HG02763 (cell line): ENCODE data around the gene MAPK1.
"Not testable (repeated sequence)": the region's sequence is repeated elsewhere in the genome, so short reads cannot be mapped to it uniquely, and the experiment has no call there.

ENCODE experiments used
- ATAC-seq: cut with Tn5 transposase; IDR thresholded peaks from one replicate; pipeline ENCODE4 v1.9.1; 2021; ENCODE audit warnings: mild to moderate bottlenecking, moderate library complexity; ENCODE audit not compliant: unreplicated experiment

The MAPK1 gene

DNA sequence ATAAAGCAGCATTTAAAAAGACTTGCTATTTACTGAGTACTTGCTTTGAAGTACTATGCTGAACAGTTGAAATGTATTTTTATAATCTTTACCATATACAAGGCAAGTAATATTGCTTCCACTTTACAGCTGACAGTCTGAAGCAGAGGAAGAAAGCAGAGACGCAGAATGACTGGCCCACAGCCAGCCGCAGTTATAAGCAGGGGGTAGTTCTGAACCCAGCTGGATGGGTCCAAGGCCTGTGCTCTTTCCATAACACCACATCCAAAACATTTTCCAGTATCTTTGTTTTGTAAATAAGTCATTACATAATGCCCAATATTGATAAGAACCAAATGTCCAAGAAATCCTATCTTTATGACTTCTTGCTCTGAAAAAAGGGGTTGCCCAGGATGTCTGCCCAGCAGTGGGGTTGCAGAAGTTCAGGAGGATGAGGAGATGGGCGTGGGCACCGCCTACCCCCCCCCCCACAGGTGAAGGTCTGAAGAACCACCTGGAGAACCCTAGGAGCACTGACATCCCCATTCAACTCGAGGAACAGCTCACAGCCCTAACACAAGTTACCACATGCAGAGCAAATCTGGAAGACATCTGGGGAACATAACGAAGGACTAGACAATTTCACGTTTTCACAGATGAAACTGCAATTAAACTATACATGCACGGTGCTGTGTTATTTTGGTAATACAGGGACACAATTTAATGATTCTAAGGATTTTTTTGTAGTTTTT is 107.6 kb downstream of the MAPK1 start:
- ATAC-seq, result no peak

DNA sequence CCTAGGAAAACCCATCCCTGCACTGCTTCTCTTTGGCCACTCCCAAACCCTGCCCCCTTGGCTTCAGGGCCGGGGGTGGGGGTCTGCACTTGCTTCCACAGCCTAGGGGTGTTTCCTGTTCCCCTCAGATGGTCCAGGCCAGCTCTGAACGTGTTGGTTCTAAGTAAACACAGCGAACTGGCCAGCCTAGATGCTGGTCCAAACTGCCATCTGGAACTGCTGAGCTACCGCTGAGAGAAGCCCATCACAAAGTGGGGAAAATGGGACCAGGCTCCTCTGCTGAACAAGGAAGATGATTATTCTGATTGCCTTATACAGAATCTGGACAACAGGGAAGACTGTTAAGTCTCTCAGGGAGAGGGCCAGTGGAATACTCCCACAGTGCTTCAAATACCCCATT is 108.4 kb downstream of the MAPK1 start:
- ATAC-seq, result no peak

DNA sequence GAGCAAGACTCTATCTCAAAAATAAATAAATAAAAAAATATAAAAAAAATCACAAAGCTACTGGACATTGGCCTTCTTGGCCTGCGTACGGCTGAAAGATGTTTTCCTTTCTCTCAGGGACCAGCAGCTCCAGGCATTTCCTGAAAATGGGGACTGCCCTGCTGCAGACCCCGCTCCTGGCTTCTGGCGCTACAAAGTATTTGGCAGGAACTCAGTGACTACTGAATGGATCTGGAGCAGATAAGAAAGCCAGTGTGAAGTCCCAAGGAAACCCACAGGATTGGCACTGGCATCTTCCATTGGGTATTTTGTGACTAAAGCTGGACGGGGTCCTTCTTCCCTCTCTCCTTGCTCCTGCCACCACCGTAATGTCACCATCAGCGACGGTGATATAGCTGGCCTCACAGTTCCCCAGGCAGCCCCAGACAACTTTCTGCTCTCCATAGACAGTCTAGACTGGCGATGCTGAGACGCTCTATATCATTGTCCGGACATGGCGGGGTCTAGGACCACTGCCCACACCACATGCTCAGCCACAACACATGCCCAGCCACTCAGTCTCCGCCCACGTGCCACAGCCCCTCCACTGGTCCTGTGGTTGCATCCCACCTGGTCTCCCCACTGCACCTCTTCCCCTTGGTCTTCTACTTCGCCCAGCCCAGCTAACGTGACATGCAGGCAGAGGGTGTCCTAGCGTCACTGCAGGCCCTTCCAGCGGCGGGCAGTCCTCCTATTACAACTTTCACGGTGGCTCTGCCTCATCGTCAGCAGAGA is 109.2 kb downstream of the MAPK1 start:
- ATAC-seq, result no peak

DNA sequence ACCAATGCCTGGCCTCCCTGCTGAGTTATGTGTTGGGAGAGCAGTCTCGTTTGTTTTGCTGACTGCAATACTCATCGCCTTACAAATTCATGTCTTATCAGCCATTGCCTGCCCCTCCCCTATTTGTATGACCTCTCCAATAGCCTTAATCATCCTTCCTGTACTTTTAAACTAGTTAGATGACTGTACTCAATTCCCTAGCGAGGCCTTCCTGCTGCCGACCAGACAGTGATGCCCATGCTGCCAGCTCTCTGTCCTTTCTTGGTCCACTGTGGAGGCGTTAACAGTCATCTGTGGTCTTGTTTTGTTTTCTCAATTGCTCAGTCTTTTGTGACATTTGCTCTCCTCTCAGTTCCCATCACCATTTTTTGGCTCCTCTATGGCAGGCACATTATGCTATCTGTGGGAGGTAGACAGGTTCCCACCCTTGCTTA is 111.6 kb downstream of the MAPK1 start:
- no peak for ATAC-seq

DNA sequence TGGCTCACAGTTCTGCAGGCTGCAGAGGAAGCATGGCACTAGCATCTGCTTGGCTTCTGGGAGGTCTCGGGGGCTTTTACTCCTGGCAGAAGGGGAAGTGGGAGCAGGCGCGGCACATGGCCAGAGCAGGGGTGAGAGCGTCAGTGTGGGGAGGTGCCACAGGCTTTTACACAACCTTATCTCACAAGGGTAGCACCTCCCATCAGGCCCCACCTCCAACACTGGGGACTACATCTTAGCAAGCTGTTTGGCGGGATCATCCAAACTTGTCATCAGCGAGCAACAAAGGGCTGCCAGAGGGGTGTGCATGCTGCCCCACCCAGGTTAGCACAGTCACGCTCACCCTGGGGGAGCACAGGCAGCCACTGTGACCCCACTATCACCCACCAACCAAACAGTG is 112.9 kb downstream of the MAPK1 start:
- ATAC-seq, result no peak

DNA sequence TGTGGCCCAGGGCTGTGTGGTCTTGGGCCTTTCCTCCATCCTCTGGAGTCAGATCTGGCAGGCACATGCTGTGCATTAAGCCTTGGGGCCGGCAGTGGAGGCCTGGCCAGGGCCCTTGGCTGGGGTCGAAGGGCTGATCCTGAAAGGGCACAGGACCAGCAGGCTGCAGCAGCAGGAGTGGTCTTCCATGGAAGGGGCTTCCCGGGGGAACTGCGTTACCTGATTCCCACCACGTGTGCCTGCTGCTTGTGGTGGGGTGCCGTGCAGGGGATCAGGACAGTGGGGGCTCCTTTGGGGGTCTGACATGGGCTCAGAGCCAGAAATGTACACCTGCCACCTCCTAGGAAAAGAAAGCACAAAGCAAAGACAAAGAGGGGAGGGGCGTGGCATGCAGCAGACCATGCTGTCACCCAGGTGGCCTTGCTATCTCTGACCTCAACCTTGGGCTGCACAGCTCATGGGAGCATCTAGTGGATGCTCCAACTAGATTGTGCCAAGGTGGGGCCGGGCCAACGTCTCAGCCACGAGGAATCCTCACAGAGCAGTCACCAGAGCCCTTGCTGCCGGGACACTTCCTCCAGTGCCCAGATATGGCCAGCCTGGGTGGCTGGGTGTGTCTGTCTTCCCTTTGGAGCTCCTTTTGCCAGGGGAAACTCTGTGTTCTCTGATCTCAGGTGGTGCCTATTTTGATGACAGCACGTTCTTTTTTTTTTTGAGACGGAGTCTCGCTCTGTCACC is 113.9 kb downstream of the MAPK1 start:
- no peak for ATAC-seq

DNA sequence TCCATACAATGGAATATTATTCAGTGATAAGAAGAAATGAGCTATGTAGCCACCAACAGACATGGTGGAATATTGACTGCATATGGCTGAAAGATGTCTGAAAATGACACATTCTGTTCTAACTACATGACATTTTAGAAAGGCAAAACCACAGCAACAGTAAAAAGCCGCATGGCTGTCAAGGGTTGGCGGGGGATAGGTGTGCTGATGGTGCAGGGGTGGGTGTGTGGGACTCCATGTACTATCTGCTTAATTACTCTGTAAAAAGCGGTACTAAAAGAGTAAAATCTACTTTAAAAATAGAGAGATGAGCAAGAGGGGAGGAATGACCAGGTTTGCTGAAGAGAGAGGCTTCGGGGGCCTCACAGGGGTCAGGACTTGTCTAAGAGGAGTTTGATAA is 115.2 kb downstream of the MAPK1 start:
- ATAC-seq, result no peak

DNA sequence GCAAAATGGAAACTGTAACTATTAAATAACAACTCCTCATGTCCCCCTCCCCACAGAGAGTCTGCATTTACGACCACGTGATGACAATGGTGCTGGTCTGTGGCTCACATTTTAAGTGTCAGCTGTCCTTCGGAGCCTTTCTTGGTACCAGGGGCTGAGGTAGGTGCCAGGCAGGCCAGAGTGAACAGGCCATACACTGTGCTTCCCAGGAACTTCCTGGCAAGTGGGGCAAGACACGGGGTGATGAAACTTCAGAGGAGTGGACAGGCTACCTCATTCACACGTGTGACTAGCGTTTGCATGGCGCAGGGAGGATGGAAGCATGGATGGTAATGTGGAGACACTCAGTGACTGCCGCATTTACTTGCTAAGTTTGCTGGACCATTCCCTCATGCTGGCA is 121.5 kb downstream of the MAPK1 start:
- no peak for ATAC-seq

DNA sequence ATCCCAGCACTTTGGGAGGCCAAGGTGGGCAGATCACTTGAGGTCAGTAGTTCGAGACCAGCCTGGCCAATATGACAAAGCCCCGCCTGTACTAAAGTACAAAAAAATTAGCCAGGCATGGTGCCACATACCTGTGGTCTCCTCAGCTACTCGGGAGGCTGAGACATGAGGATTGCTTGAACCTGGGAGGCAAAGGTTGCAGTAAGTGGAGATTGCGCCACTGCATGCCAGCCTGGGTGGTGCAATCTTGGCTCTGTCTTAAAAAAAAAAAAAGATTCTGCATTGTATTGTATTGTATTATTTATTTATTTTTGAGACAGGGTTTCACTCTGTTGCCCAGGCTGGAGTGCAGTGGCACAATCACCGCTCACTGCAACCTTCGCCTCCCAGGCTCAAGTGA is 122.5 kb downstream of the MAPK1 start:
- not testable (repeated sequence) for ATAC-seq

DNA sequence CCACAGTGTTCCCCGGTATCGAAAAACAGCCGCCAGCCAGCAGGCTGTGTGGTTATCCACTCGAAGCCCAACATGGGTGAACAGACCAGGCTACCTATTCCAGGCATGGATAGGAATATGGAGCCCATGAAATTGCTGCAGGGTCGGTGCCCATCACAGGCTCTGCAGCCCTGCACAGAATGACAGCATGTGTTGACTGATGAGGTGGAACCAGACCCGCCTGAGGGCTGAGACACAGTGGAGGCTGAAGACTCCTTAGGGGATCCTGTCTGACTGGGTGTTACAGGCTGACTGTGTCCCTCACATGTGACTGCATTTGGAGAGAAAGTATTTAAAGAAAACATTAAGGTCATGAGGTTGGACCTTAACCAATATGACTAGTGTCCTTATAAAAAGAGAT is 125.7 kb downstream of the MAPK1 start:
- no peak for ATAC-seq

DNA sequence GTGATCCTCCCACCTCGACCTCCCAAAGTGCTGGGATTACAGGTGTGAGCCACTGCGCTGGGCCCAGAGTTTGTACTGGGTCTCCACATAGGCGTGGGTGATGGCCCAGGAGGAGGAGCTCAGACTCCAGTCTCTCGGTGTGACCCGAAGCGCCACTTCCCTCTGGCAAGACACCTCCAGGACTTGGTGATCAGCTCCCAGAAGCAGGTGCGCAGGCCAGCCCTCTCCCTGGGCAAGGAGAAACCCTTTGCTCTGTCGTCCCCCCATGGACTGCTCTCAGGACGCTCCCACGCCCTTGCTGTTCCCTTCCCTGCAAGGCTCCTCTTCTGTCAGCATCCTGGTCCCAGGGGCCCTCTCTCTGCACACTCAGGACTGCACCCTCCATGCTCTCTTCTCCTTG is 126.4 kb downstream of the MAPK1 start:
- ATAC-seq, result no peak

DNA sequence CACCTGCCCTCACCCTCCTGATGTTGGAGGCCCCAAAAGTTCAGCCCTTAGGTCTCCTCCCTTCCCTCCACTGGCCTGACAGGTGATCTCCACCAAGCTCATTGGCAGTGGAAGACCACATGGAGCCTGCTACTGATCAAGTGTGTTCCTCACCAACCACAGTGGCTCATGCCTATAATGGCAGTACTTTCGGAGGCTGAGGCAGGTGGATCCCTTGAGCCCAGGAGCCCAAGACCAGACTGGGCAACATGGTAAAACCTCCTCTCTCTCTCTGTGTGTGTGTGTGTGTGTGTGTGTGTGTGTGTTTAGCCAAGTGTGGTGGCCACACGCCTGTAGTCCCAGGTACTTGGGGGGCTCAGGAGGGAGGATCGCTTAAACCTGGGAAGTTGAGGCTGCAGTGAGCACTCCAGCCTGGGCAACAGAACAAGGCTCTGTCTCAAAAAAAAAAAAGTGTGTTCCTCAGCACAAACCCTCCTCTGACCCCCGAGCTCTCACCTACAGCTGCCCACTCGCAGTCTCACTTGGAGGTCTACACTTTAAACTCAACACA is 127.5 kb downstream of the MAPK1 start:
- no peak for ATAC-seq

DNA sequence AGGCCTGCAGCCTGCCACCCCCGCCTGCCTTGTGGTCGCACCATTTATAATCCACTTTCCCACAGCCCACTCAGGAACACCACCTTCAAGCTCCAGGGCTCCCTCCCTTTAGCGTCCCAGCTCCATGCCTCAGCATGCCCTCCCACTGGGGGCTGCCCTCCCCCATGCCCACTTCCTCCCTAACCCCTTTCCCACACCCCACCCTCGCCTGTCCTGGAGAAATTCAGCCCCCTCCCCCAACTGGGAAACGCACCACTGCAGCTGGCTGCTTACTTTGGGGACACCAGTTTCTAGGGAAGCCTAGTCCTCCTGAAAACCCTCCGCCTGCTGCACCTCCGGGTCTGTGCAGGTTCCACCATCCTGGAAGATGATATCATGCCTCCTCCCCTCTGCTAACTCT is 128.5 kb downstream of the MAPK1 start:
- ATAC-seq, result no peak

DNA sequence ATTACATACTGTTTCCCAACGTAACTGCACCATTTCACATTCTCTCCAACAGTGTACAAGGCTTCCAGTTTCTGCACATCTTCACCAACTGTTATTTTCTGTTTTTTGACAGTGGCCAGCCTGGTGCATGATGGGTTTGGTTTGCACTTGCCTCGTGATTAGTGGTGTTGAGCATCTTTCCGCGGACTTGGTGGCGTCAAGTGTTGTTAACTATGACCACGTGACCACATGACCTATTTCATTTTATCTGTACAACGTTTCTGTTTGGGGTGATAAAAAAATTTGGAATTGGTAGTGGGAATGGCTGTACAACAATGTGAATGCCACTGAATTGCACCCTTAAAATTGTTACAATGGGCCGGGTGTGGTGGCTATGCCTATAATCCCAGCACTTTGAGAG is 129.4 kb downstream of the MAPK1 start:
- ATAC-seq, result no peak

DNA sequence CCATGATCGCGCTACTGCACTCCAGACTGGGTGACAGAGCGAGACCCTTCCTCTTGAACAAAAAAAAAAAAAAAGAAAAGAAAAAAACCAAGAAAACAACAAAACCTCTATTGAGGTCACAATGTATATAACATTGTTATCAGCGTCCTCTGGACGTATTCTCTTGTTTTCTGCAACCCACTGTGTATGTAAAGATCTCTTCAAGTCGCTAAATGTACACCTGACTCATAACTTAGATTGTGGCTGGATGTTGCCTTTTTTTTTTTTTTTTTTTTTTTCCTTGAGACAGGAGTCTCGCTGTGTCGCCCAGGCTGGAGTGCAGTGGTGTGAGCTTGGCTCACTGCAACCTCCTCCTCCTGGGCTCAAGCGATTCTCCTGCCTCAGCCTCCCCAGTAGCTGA is 130.5 kb downstream of the MAPK1 start:
- no peak for ATAC-seq

DNA sequence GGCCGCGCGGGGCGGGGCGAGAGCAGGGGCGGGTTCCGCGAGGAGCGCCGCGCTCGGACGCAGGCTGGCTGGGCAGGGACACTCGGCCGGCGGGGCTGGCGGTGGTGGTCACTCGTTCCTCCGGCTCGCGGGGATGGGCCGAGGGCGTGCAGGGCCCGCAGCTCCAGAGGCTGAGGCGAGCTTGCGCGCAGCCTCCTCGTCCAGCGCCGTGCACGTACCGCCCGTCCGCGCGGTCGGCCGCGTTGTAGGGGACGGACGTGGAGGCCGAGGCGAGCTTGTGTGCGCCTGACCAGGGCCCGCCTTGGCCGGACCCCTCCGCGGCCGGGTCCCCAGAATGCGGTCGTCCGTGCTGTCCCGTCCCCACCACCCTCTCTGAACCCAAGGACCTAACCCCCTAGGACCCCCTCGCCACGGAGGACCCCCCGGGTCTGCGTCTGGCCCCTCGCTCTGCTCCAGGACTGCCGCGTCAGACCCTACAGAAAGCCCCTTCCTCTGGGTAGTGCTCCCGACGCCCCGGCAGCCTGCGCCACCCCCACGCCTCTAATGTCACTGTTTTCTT is 131.3 kb downstream of the MAPK1 start:
- ATAC-seq, result peak; percentile 3

DNA sequence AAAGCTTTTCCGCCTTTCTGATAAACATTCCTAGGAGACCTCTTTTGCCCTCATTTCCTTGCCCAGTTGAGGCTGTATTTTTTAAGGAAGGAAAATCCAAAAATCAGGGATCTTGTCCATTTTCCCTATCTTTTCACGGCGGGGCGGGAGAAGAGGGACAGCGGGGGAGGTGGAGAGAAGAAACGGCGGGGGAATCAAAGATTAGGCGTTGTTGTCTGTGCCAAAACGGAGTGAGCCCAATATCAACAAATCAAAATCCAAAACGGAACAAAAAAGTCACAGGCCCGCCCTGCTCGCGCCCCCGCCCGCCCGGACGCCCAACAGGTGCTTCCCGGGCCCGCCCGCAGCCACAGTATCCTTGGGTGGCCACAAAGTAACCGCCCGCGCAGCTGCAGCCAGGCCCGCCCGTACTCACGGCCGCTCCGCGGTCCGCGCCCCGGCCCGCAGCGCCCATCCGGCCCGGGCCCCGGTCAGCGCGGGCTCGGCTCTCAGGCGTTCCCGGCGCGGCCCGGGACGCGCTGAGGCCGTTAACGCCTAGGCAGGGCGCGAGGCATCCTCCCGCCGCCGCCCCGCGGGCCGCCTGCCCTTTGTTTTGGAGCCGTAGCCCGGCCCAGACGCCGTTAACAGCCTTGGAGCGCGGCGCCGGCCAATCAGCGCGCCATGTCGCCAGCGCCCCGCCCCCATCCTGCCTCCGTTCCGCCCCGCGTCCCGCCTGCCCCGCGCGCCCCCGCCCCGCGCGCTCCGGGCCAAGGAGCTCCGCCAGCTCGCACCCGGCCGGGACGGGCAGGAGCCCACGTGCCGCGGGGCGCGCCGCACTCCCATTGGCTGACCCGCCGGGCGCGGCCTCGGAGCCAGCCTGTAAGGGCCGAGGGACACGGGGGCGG is 132.0 kb downstream of the MAPK1 start, which contains the start of gene YPEL1:
Gene YPEL1 (minus strand): TSS at position 595 of the 884 bp plus-strand sequence. CDS start 25,050 bp downstream, outside the sequence.
- peak; percentile 83 for ATAC-seq

DNA sequence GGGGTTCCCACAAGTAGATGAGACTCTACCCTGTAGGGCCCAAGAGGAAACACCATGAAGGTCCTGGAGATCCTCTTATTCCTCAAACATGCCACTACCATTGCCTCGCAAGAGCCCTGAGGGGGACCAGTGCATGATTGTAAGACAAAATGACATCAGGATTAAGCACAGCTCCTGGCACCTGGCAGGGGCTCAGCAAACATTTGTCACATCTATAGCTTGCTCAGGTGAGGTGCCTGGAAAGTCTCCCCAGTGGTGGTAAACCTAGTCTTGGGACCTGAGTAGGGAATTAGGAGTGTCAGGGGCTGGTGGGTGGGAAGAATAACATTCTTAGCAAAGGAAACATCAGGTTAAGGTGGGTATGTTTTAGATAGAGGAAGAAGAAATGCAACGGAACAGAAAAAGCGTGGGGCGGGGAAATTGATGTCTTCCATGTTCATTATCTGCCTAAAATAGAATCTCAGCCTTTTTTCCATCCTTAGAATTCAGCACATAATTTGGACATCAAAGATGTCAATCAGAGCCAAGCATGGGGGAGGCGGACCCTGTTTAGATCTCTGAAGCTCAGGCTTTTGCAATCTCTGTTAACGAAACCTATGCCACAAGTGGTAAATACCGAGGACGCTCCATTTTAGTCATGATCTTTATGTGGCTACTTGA is 132.8 kb downstream of the MAPK1 start:
- no peak for ATAC-seq

DNA sequence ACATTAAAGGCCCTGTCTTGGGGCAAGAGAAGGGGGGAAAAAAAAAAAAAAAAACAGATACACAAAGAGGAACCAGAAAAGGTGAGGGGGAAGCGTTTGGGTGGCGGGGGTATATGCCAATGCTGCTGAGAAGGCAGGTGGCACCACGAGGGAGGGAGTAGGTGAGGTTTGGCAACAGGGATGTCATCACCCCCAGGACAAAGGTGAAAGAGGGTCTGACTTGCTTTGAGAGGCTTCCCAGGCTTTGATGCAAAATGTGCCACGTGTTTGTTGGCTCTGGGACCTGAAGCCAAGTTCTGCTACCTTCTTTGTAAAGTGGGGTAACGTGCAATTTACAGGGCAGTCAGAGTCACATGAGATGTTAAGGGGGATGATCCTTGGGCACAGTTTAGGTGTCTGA is 135.9 kb downstream of the MAPK1 start:
- no peak for ATAC-seq
